ENCODE measurements around the gene SPEF2.

DNA sequence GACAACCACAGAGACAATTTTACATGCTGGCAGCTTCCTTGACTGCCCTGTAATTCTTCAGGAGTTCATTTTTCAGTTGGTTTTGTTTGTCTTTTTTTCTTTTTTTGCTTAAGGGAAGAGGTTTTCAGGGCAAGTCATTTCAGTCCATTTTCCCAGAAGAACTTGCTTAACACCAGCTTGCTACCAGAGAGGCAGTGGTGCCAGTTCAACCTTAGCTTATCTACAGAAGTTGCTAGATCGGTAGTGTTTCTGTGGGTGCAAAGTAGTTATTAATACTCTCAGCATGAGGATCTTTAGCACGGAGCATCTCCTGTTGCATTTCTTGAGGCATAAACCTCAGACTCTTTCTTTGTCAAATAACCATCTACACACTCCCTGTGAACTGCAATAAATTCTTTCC, 1.1 kb downstream of the SPEF2 start:
- TF ChIP-seq EZH2 (IDR thresholded peaks at IDR 0.05; ENCODE audit: borderline replicate concordance, insufficient read depth, low read length, poor library complexity, severe bottlenecking) (no peak), MXI1 (conservative IDR thresholded peaks at IDR 0.05; ENCODE audit: poor library complexity, severe bottlenecking) (no peak), EP300 (conservative IDR thresholded peaks at IDR 0.05; ENCODE audit: poor library complexity, severe bottlenecking) (no peak)
- TF ChIP-seq, protein P1, sequence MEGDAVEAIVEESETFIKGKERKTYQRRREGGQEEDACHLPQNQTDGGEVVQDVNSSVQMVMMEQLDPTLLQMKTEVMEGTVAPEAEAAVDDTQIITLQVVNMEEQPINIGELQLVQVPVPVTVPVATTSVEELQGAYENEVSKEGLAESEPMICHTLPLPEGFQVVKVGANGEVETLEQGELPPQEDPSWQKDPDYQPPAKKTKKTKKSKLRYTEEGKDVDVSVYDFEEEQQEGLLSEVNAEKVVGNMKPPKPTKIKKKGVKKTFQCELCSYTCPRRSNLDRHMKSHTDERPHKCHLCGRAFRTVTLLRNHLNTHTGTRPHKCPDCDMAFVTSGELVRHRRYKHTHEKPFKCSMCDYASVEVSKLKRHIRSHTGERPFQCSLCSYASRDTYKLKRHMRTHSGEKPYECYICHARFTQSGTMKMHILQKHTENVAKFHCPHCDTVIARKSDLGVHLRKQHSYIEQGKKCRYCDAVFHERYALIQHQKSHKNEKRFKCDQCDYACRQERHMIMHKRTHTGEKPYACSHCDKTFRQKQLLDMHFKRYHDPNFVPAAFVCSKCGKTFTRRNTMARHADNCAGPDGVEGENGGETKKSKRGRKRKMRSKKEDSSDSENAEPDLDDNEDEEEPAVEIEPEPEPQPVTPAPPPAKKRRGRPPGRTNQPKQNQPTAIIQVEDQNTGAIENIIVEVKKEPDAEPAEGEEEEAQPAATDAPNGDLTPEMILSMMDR (IDR thresholded peaks at IDR 0.05; ENCODE audit: poor library complexity, severe bottlenecking), result no peak

Measured in neural cell (in vitro differentiated cells).